GM19395 (cell line): ENCODE measurements around the gene SLC12A2.
A peak's percentile ranks its signal among the peaks of the same experiment; 100 is the strongest.

Experiments used
- ATAC-seq: cut with Tn5 transposase; IDR thresholded peaks from one replicate; pipeline ENCODE4 v1.9.1; 2021; ENCODE audit warnings: mild to moderate bottlenecking, moderate library complexity; ENCODE audit not compliant: unreplicated experiment

SLC12A2 gene

DNA sequence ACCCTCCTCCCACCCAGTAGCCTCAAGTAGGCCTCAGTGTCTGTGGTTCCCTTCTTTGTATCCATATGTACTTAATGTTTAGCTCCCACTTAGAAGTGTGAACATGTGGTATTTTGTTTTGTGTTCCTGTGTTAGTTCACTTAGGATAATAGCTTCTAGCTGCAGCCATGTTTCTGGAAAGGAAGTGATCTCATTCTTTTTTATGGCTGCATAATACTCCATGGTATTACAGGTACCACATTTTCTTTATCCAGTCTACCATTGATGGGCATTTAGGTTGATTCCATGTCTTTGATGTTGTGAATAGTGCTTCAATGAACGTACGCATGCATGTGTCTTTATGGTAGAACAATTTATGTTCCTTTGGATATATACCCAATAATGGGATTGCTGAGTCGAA, 74.8 kb downstream of the SLC12A2 start:
- ATAC-seq = no peak

DNA sequence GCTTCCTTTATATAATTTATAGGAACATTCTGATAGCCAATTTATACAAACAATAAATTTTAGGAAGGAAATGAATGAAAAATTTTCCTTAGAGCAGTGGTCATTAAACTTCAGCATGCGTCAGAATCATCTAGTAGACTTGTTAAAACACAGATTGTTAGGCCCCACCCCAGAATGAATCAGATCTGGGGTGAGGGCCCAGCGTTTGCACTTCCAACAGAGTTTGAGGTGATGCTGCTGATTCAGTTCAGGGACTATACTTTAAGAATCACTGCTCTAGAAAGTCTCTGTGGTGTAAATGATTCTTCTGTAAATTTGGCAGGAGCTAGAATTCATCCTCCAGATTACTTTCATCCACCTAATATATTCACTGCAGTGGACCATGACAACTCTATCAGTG, 80.4 kb downstream of the SLC12A2 start:
- no peak for ATAC-seq

DNA sequence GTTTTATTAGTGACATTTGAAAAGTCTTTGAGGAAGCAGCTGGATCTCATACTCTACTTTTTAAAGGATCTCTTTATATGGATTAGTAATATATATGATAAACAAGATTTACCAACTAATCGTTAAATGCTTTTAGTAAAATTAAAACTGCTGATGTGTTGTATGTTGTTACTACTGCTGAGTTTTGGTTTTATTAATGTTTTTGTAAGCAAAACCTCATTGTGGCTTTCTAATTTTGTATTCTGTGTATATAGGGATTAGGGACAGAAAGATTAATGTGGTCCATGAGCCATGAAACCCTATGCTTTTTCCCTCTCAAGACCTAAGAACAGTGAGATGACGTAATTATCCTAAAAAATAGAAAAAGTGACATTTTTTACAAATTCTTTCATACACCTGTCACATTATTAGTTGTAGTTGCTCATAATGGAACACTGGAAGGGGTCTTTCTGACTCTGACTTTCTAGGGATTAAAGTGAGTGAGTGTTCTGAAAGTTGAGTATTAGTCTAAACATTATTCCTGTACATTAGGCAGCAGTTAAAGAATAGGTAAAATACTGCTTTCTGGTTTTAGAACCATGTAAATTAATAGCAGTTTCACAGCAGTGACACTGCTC, 85.9 kb downstream of the SLC12A2 start:
- ATAC-seq = no peak

- ATAC-seq = no peak
Measured at GRCh38 chr5:128172102-128172501, 88.5 kb downstream of the SLC12A2 start.

GRCh38 chr5:128174951-128175350, 91.4 kb downstream of the SLC12A2 start:
- no peak for ATAC-seq

- ATAC-seq = peak; percentile 81
Measured at GRCh38 chr5:128192368-128192767, 108.8 kb downstream of the SLC12A2 start.

DNA sequence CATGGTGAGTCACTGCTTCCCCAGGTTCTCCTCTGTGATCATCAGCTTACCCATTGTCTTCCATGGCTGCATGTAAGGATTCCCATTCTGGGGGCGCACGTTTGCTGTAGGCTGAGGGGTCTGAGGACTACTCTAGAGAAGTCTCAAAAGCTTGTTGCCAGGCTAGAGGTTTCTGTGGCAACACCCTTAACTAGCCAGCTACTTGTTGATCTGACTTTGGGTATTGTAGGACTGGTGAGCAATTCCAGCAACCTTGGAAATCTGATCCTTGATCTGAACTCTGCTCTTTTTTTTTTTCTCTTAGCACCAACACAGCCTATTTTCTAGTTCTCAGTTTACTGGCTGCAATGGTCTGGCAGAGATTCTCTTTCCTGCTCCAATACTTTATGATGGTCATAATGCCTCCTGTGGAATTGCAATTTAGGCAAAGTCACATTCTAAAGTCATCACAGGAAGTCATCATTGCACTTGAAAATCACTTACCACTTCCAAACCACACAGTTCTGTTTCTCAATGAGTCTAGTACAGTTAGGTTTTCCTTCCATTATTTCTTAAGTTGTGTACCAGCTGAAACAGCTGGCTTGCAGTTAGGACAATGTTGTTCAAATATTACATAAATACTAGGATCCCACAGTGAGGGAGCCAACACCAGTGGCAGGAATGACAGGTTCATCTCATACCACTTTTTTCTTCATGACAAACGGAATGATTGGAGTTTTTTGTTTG, 110.3 kb downstream of the SLC12A2 start:
- no peak for ATAC-seq

DNA sequence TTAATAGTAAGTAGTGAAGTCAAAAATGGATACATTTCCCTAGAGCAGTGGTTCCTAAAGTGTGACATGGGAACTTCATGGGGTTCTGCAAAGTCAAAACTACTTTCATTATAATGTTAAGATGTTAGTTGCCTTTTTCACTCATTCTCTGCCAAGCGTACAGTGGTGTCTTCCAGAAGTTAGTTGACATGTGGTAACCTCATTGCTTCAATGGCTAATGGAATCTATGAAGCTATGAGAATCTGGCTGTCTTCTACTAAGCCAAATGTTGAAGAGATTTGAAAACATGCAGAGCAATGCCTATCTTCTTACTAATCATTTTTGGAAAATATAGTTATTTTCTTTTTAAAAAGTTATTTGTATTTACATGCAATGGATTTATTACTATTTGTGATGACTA, 111.8 kb downstream of the SLC12A2 start:
- no peak for ATAC-seq

DNA sequence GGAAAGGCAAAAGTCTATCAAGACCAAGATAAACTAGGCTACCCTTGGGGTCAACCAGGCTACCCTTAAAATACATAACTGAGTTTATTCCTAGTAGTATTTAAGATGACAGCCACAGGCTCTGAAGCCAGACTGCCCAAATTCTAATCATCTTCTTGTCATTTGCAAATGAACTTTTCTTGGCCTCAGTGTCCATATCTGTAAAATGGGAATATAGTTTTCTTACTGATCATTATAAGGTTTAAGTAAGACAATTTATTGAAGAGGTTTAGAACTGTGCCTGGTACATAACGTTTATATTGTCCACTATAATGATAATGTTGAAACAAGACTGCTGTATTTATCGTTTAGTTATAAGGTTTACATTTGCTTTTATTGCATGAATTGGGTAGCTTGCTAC, 112.5 kb downstream of the SLC12A2 start:
- no peak for ATAC-seq

DNA sequence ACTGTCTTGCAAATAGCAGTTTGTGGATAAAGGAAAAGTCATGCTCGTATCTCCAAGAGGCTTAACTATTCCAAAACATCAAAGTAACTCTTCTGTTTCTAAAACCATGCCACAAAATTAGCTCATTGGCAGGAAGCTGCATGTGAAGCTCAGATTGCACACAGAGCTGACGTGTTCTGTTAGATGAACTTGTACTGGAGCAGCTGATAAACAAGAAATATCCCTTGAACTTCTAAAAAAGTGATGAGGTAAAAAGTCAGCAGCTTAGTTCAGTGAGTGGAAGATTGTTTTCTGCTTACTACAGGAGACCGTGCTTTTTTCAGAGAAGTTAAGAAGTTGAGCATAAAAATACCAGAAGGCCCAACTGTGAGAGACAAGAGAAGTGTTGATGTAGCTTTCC, 113.2 kb downstream of the SLC12A2 start:
- ATAC-seq = no peak

DNA sequence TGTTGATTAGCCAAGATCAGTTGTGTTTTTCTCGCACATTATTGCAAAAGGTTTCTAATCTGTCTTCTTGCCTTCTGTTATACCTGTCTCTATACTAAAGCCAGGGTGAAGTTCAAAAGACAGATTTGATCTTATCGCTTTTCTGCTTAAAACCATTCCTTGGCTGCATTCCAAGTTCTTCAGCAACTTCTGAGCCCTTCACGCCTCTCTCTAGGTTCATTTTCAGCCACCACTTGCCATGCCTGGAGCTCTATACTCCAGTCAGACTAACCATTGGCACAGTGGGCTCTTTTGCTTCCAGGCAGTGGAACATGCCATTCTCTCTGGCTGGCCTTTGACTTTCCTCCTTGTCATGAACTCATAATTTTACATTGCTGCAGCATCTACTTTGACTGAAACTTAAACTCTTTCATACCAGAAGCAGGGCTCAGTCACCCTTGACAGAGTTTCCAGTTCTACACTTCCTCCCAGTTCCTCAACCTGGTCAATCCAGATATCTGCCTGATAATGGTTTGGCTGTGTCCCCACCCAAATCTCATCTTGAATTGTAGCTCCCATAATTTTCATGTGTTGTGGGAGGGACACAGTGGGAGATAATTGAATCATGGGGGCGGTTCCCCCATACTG, 114.4 kb downstream of the SLC12A2 start:
- ATAC-seq = peak; percentile 51

GRCh38 chr5:128199104-128199503, 115.5 kb downstream of the SLC12A2 start:
- ATAC-seq = no peak

DNA sequence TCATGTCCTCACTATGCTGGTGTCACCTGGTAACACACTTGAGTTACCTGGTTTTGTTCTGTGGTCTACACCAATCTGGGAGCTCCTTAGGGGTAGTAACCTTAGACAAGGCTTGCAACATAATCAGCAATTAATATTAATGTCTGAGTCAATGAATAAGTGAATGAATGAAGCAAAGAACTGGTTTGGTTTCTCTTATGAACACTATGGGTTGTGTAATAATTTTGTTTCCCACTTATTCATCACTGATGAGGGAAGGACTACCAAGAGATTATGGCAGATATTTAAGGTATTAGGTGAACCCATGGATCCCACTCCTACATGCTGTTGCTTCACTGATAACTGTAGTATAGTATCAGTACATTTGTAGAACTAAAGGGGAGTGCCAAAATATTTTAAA, 116.0 kb downstream of the SLC12A2 start:
- no peak for ATAC-seq

DNA sequence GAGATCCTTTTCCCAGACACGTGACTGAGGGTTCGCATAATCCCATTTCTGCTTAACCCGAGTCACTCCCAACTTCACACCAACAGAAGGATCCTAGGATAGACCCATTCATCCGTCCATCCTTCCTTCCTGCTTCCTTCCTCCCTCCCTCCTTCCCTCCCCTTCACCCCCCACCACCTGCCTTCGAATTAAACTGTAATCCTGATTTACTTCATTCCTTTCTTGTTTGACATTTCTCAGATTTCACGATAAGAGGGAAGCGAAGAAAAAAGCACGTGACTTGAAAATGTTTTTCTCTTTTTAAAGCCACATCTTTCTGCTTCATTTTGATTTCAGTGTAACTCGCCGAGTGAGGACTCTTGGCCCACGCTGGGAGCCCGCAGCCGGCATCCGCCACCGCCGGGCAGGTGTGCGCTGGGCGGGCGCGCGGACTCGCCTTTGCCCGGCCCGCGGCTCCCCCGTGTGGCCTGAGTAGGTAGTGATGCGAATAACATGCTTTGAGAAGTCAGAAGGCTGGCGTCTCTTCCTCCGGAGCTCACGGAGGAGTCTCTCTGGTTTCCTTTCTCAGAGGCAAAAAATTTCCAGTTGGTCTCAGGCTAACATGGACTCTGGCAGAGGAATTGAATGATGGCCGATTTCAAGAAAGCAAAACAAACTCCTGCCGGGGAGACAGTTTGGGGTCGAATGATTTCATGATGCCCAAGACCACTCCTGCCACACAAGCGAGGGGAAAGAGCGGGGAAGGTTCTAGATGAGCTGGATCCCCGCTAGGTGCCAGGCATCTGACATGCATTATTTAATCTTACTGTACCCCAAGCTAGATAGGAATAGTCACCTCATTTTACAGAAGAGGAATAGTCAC, 117.7 kb downstream of the SLC12A2 start:
- ATAC-seq = peak; percentile 95

- ATAC-seq = no peak
Measured at GRCh38 chr5:128202320-128202719, 118.8 kb downstream of the SLC12A2 start.

DNA sequence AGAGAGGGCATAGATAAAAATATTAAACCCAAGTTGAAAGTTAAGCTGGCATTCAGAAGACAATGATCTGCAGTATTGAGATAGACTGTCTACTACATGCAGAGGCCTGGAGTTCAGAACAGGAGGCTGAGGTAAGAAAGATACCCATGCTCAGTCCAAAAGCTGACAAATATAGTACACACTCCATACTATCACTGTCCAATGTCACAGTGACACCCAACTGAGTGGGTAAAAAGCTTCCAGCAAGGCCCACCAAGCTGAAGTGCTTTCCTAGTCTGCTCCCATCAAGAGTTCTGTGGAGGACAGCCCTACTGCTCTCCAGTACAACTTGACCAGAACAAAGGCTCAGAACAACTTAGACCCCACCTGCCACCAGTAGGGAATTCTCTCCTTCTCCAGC, 124.9 kb downstream of the SLC12A2 start:
- ATAC-seq = no peak

GRCh38 chr5:128212191-128212806, 128.7 kb downstream of the SLC12A2 start:
- no peak for ATAC-seq

GRCh38 chr5:128213340-128213739, 129.8 kb downstream of the SLC12A2 start:
- peak; percentile 70 for ATAC-seq

DNA sequence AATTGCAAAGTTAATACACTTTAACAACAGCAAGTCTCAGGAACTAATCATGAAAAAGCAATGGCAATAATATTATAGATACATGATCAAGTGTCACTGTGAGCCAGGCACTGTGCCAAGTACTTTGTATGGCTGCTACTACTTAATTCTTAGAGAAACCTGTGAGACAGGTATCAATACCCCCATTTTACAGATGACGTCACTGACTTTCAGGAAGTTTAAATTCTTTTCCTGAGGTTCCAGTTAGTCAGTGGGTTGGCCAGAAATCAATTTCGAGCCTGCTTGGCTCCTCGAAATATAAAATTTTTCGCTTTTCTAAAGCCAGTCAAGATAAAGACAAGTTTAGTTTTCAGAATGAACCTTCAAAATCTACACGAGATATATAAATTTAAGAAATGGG, 130.3 kb downstream of the SLC12A2 start:
- no peak for ATAC-seq

- no peak for ATAC-seq
Measured at GRCh38 chr5:128216285-128216684, 132.7 kb downstream of the SLC12A2 start.
